PC-9 (cell line): ENCODE results near the gene FEZ2. TPM values are rescaled to one million over a fixed set of nuclear protein-coding genes. Genes with fewer than 3 reads are reported as not detected.

Experiments used
- BruUV-seq: library from RNA; stranded (reverse); fragments of 400-500 nt; replicated peaks from 2 replicates; lab custom pipeline; 2021; lab: Mats Ljungman, UMichigan
- CTCF ChIA-PET: fragments of 300-600 bp; sonication (Branson Sonifier 250); formaldehyde crosslinking; loops from one replicate; lab custom pipeline; 2022; ENCODE audit warnings: antibody characterized with exemption; lab: Charles Lee
- POLR2A ChIA-PET: fragments of 300-600 bp; sonication (Branson Sonifier 250); formaldehyde crosslinking; loops from one replicate; lab custom pipeline; 2022; ENCODE audit warnings: antibody characterized with exemption; ENCODE audit not compliant: unreplicated experiment; lab: Charles Lee
- DNase-seq, 2 experiments: peaks; one replicate each; pipeline versions ENCODE4 v3.0.0 to v3.0.0-alpha.2; 2015 to 2022; ENCODE audit warnings: mixed read lengths in 1 of 2
- H2AFZ ChIP-seq: fragments of 200-600 bp; sonication (generic); 2 replicates; pipeline ENCODE4 v1.8.1; 2017; ENCODE audit warnings: antibody characterized with exemption
- H3F3A ChIP-seq: fragments of 200-600 bp; sonication (generic); 2 replicates; pipeline ENCODE4 v1.8.1; 2017; ENCODE audit warnings: antibody characterized with exemption, mild to moderate bottlenecking, low read depth; ENCODE audit not compliant: insufficient read depth
- H3K27ac ChIP-seq: fragments of 200-600 bp; sonication (generic); 2 replicates; pipeline ENCODE4 v1.6.1; 2016; ENCODE audit warnings: mixed run types
- H3K27me3 ChIP-seq: fragments of 200-600 bp; sonication (generic); 2 replicates; pipeline ENCODE4 v1.6.1; 2016; ENCODE audit warnings: low read depth, mixed run types; ENCODE audit not compliant: insufficient read depth
- H3K36me3 ChIP-seq: fragments of 200-600 bp; sonication (generic); 2 replicates; pipeline ENCODE4 v1.6.1; 2016; ENCODE audit warnings: low read depth, mixed run types
- H3K4me1 ChIP-seq: fragments of 200-600 bp; sonication (generic); replicated peaks from 2 replicates; pipeline ENCODE4 v1.6.1; 2016; ENCODE audit warnings: mixed run types; ENCODE audit not compliant: insufficient read depth
- H3K4me2 ChIP-seq: fragments of 200-600 bp; sonication (generic); 2 replicates; pipeline ENCODE4 v1.6.1; 2017; ENCODE audit warnings: mixed run types
- H3K4me3 ChIP-seq: fragments of 200-600 bp; sonication (generic); 2 replicates; pipeline ENCODE4 v1.6.1; 2016; ENCODE audit warnings: mixed run types
- H3K79me2 ChIP-seq: fragments of 200-600 bp; sonication (generic); 2 replicates; pipeline ENCODE4 v1.6.1; 2017; ENCODE audit warnings: low read depth, mixed run types
- H3K9me2 ChIP-seq: fragments of 200-600 bp; sonication (generic); 2 replicates; pipeline ENCODE4 v1.8.1; 2017; ENCODE audit warnings: mild to moderate bottlenecking; ENCODE audit not compliant: insufficient read depth
- H3K9me3 ChIP-seq: fragments of 200-600 bp; sonication (generic); 2 replicates; pipeline ENCODE4 v1.8.1; 2016; ENCODE audit warnings: low read depth; ENCODE audit not compliant: insufficient read depth
- H4K20me1 ChIP-seq: fragments of 200-600 bp; sonication (generic); 2 replicates; pipeline ENCODE4 v1.8.1; 2017; ENCODE audit not compliant: insufficient read depth
- EZH2 ChIP-seq: fragments of 200-600 bp; sonication (generic); IDR thresholded peaks from 2 replicates; pipeline ENCODE4 v1.8.0; 2017; ENCODE audit warnings: antibody characterized with exemption, low read depth
- intact Hi-C: fragments of 100-400 bp; cut with micrococcal nuclease; formaldehyde crosslinking; loops from one replicate; pipeline ENCODE4 v1.10.0; 2022; ENCODE audit not compliant: unreplicated experiment
- total RNA-seq: library from RNA; stranded (reverse); gene quantifications from 2 replicates; pipeline ENCODE4 v1.2.3, GENCODE V29; 2021
- TF ChIP-seq, protein P1 (sequence below): fragments of 200-600 bp; sonication (generic); conservative IDR thresholded peaks from 2 replicates; pipeline ENCODE4 v1.6.1; 2017; ENCODE audit warnings: mixed run types, antibody characterized with exemption, mild to moderate bottlenecking, moderate library complexity

FEZ2 gene
- total RNA-seq, 1 experiment from 2014 or later, result 33.9 TPM

GRCh38 chr2:36565712-36566111, 32.3 kb downstream of the FEZ2 start:
- intact Hi-C loops, result no loop called here
- Histone ChIP-seq H3K79me2 (peaks cover 30% of the 10 kb centered on the region), H3K4me1 (peaks cover 74% of the 10 kb centered on the region), H4K20me1 (no peaks in the 10 kb centered on the region), H3K4me2 (no peak overlapping the region), H3K9me3 (no peaks in the 10 kb centered on the region), H3K4me3 (no peak overlapping the region), H3K27me3 (no peaks in the 10 kb centered on the region), H2AFZ (no peak overlapping the region), H3K27ac (no peak overlapping the region), H3K36me3 (peaks cover 20% of the 10 kb centered on the region), H3K9me2 (no peaks in the 10 kb centered on the region), H3F3A (peaks cover 51% of the 10 kb centered on the region)
- POLR2A ChIA-PET, result no interaction called here
- no TSS peak for BruUV-seq
- TF ChIP-seq EZH2, result no peak
- TF ChIP-seq, protein P1, sequence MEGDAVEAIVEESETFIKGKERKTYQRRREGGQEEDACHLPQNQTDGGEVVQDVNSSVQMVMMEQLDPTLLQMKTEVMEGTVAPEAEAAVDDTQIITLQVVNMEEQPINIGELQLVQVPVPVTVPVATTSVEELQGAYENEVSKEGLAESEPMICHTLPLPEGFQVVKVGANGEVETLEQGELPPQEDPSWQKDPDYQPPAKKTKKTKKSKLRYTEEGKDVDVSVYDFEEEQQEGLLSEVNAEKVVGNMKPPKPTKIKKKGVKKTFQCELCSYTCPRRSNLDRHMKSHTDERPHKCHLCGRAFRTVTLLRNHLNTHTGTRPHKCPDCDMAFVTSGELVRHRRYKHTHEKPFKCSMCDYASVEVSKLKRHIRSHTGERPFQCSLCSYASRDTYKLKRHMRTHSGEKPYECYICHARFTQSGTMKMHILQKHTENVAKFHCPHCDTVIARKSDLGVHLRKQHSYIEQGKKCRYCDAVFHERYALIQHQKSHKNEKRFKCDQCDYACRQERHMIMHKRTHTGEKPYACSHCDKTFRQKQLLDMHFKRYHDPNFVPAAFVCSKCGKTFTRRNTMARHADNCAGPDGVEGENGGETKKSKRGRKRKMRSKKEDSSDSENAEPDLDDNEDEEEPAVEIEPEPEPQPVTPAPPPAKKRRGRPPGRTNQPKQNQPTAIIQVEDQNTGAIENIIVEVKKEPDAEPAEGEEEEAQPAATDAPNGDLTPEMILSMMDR, result no peak
- DNase-seq, result no peak
- CTCF ChIA-PET, result no interaction called here

DNA sequence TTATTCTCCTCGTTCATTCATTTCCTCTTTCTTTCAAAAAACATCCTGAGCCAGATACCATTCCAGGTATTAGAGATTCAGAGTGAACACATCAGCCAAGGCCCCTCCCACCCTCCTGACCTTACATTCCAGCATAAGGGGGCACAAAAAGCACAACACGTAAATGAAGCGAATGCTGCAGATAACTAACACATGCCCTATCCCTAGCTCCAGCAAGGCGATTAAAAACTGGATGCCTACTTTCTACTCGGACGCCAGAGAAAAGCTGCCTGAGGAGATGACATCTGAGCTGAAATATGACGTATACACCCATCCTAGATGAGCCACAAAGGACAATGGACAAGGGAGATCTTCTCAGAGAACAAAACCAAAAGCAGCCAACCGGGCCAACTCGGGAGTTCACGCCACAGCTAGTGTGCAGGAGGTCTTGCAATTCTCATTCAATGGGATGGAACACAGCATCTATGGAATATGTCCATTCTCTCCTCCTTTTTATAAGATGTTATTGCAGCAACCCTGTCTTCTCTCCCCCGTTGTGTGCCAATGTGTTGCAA, 33.5 kb downstream of the FEZ2 start:
- CTCF ChIA-PET, result no interaction called here
- no peaks in the 10 kb centered on the region for H3K27me3 ChIP-seq
- no peak overlapping the region for H3K4me3 ChIP-seq

GRCh38 chr2:36562973-36563532, 34.9 kb downstream of the FEZ2 start:
- ChIA-PET POLR2A (interaction anchor here (0.6 to 1.3 kb wide), 6 partner anchors 13 to 225 kb away, joined by 5 to 20 read pairs (median 6); no protein-coding TSS in a partner anchor), CTCF (interaction anchor here (0.7 to 1.4 kb wide), 2 partner anchors 97 to 101 kb away, joined by 7 to 8 read pairs; no protein-coding TSS in a partner anchor)
- Histone ChIP-seq H3K9me3 (no peaks in the 10 kb centered on the region), H3K27ac (peak overlapping the region; percentile 99), H3K4me2 (peak overlapping the region; percentile 82), H3K4me1 (peaks cover 53% of the 10 kb centered on the region), H3K9me2 (no peaks in the 10 kb centered on the region), H3K79me2 (peaks cover 43% of the 10 kb centered on the region), H3F3A (peaks cover 40% of the 10 kb centered on the region), H3K27me3 (no peaks in the 10 kb centered on the region), H2AFZ (no peak overlapping the region), H4K20me1 (no peaks in the 10 kb centered on the region), H3K36me3 (peaks cover 24% of the 10 kb centered on the region; the same call in 1 of the 2 replicates), H3K4me3 (peak overlapping the region; percentile 50; the same call in 1 of the 2 replicates)
- BruUV-seq, result no TSS peak
- peak; percentile 46 to 88 for DNase-seq
- no peak for TF ChIP-seq EZH2
- TF ChIP-seq, protein P1, result no peak
- intact Hi-C loops, result loop anchor here (5.0 kb wide), 5 partner anchors 34 to 231 kb away; partner anchors contain the start of genes CRIM1 and FEZ2

More for the DNA sequence above, 33.5 kb downstream of the FEZ2 start:
- peaks cover 67% of the 10 kb centered on the region for H3K4me1 ChIP-seq
- no peaks in the 10 kb centered on the region for H3K9me3 ChIP-seq
- BruUV-seq, result no TSS peak
- peaks cover 24% of the 10 kb centered on the region for H3K36me3 ChIP-seq
- no peaks in the 10 kb centered on the region for H3K9me2 ChIP-seq
- peak in 1 of 2 experiments; percentile 23 for DNase-seq
- peaks cover 50% of the 10 kb centered on the region for H3F3A ChIP-seq
- no peak overlapping the region for H2AFZ ChIP-seq
- H3K4me2 ChIP-seq, result peak overlapping the region; percentile 82
- peak overlapping the region; percentile 99 for H3K27ac ChIP-seq
- POLR2A ChIA-PET, result interaction anchor here (0.6 to 0.7 kb wide), 2 partner anchors 25 to 836 kb away, joined by 3 read pairs; no protein-coding TSS in a partner anchor
- intact Hi-C loops, result loop anchor here (5.0 kb wide), 5 partner anchors 33 to 232 kb away; partner anchors contain the start of genes CRIM1 and FEZ2
- TF ChIP-seq, protein P1, result no peak
- no peak for TF ChIP-seq EZH2
- H3K79me2 ChIP-seq, result peaks cover 39% of the 10 kb centered on the region
- H4K20me1 ChIP-seq, result no peaks in the 10 kb centered on the region
